Endodermal cell (in vitro differentiated cells): ENCODE results near the gene SPC25. TPM values are rescaled to one million over a fixed set of nuclear protein-coding genes. Genes with fewer than 3 reads are reported as not detected.

Experiments used
- DNase-seq: peaks from one replicate; pipeline ENCODE4 v3.0.0-alpha.2; 2017
- H3K27ac ChIP-seq: 2 replicates; pipeline ENCODE4 v1.5.1; 2013; ENCODE audit warnings: mild to moderate bottlenecking, low read depth, low read length, moderate library complexity
- H3K27me3 ChIP-seq: 2 replicates; pipeline ENCODE4 v1.6.1; 2013; ENCODE audit warnings: mild to moderate bottlenecking, low read length, moderate library complexity; ENCODE audit not compliant: insufficient read depth, control insufficient read depth, poor library complexity, severe bottlenecking
- H3K36me3 ChIP-seq: 2 replicates; pipeline ENCODE4 v1.7.0; 2013; ENCODE audit warnings: mild to moderate bottlenecking, low read length, moderate library complexity; ENCODE audit not compliant: control insufficient read depth, insufficient read depth
- H3K4me1 ChIP-seq: one replicate; pipeline ENCODE4 v1.7.0; 2013; ENCODE audit warnings: low read length; ENCODE audit not compliant: control insufficient read depth, insufficient read depth
- H3K4me3 ChIP-seq: 2 replicates; pipeline ENCODE4 v1.5.1; 2013; ENCODE audit warnings: mild to moderate bottlenecking, low read length, moderate library complexity
- H3K9ac ChIP-seq: 2 replicates; pipeline ENCODE4 v1.6.1; 2013; ENCODE audit warnings: mild to moderate bottlenecking, low read length, moderate library complexity; ENCODE audit not compliant: poor library complexity, severe bottlenecking; ENCODE audit errors: extremely low read depth
- H3K9me3 ChIP-seq: 2 replicates; pipeline ENCODE4 v1.6.1; 2013; ENCODE audit warnings: mild to moderate bottlenecking, low read length, moderate library complexity; ENCODE audit not compliant: control insufficient read depth
- H3K27ac Mint-ChIP-seq: 2 replicates; pipeline ENCODE4 v1.8.0; 2020; ENCODE audit warnings: mixed read lengths
- H3K27me3 Mint-ChIP-seq: 2 replicates; pipeline ENCODE4 v1.8.0; 2021; ENCODE audit warnings: mild to moderate bottlenecking, mixed read lengths; ENCODE audit not compliant: insufficient read depth
- H3K36me3 Mint-ChIP-seq: 2 replicates; pipeline ENCODE4 v1.8.0; 2020; ENCODE audit warnings: low read depth, mixed read lengths
- H3K4me1 Mint-ChIP-seq: 2 replicates; pipeline ENCODE4 v1.8.0; 2020; ENCODE audit warnings: mixed read lengths
- H3K4me3 Mint-ChIP-seq: 2 replicates; pipeline ENCODE4 v1.8.0; 2020; ENCODE audit warnings: mild to moderate bottlenecking, moderate library complexity, mixed read lengths
- H3K9me3 Mint-ChIP-seq: 2 replicates; pipeline ENCODE4 v1.8.0; 2020; ENCODE audit warnings: mild to moderate bottlenecking, mixed read lengths
- CTCF ChIP-seq: fragments of 200-600 bp; sonication (generic); conservative IDR thresholded peaks from 2 replicates; pipeline ENCODE4 v1.5.0; 2021; ENCODE audit warnings: antibody characterized with exemption, mild to moderate bottlenecking
- WGBS, 2 experiments: methylation state at CpG; one replicate each; pipeline versions ENCODE4 v1.1.5 to v1.1.7; 2013; ENCODE audit warnings: missing lambda C conversion rate in 2 of 2, mixed read lengths in 1 of 2; ENCODE audit not compliant: insufficient coverage in 1 of 2, insufficient read length in 1 of 2; 5-methylcytosine and 5-hydroxymethylcytosine counted together
- total RNA-seq, 2 donors: library from RNA; stranded (reverse); fragmentation: NEBNext Ultra II Directional in 1 of 2; extraction: Animal tissue kit (Norgen Biotek cat#: 25700) in 1 of 2; gene quantifications; 2 replicates in 1 of 2; 3 replicates in 1 of 2; pipeline ENCODE4 v1.2.1, GENCODE V29; 2021

Gene SPC25
- total RNA-seq, 2 donors from 2014 or later, result 22.4 to 57.8 TPM

- H3K9ac ChIP-seq, result no peak overlapping the region
- H3K27ac ChIP-seq, result no peak overlapping the region
- no peak overlapping the region for H3K4me3 Mint-ChIP-seq
- no peak for DNase-seq
- TF ChIP-seq CTCF, result no peak
- no peaks in the 10 kb centered on the region for H3K4me1 ChIP-seq
- H3K36me3 ChIP-seq, result no peaks in the 10 kb centered on the region
- H3K27me3 ChIP-seq, result peaks cover 20% of the 10 kb centered on the region
- H3K9me3 Mint-ChIP-seq, result no peaks in the 10 kb centered on the region
- no peaks in the 10 kb centered on the region for H3K9me3 ChIP-seq
- no peaks in the 10 kb centered on the region for H3K36me3 Mint-ChIP-seq
- H3K4me1 Mint-ChIP-seq, result no peaks in the 10 kb centered on the region
- no peak overlapping the region for H3K27ac Mint-ChIP-seq
- H3K27me3 Mint-ChIP-seq, result peaks cover 12% of the 10 kb centered on the region
- H3K4me3 ChIP-seq, result no peak overlapping the region
These were observed 4.5 kb upstream of the SPC25 start for GRCh38 chr2:168894720-168895119.

GRCh38 chr2:168894101-168894500 lies 3.9 kb upstream of the SPC25 start:
- Histone ChIP-seq H3K9me3 (no peaks in the 10 kb centered on the region), H3K27me3 (peaks cover 20% of the 10 kb centered on the region), H3K4me3 (no peak overlapping the region), H3K9ac (no peak overlapping the region), H3K27ac (no peak overlapping the region), H3K36me3 (no peaks in the 10 kb centered on the region), H3K4me1 (peaks cover 2% of the 10 kb centered on the region)
- Mint-ChIP-seq H3K9me3 (no peaks in the 10 kb centered on the region), H3K4me3 (no peak overlapping the region), H3K27ac (no peak overlapping the region), H3K36me3 (no peaks in the 10 kb centered on the region), H3K4me1 (peaks cover 1% of the 10 kb centered on the region), H3K27me3 (peaks cover 12% of the 10 kb centered on the region)
- no peak for TF ChIP-seq CTCF
- DNase-seq, result no peak
- 97% methylated on average over 1 of the region's 1 CpG; no CpG with 5 or more reads in 1 of the 2 experiments for WGBS, 2 experiments

GRCh38 chr2:168892327-168892726 lies 2.1 kb upstream of the SPC25 start:
- no peak overlapping the region for H3K4me3 Mint-ChIP-seq
- no peak for TF ChIP-seq CTCF

More at GRCh38 chr2:168892327-168892726, 2.1 kb upstream of the SPC25 start:
- DNase-seq, result no peak
- WGBS, 2 experiments, result 96 to 100% methylated on average over 2 of the region's 3 CpGs
- Mint-ChIP-seq H3K36me3 (peaks cover 7% of the 10 kb centered on the region), H3K27ac (no peak overlapping the region), H3K27me3 (peaks cover 12% of the 10 kb centered on the region), H3K9me3 (no peaks in the 10 kb centered on the region), H3K4me1 (peaks cover 2% of the 10 kb centered on the region)
- H3K27me3 ChIP-seq, result peaks cover 20% of the 10 kb centered on the region
- no peak overlapping the region for H3K27ac ChIP-seq
- no peaks in the 10 kb centered on the region for H3K9me3 ChIP-seq
- peaks cover 8% of the 10 kb centered on the region for H3K36me3 ChIP-seq
- H3K4me1 ChIP-seq, result peaks cover 2% of the 10 kb centered on the region
- no peak overlapping the region for H3K9ac ChIP-seq
- H3K4me3 ChIP-seq, result no peak overlapping the region
